GM19467 (cell line): ENCODE data around the gene XKR3.
"Not testable (repeated sequence)": the region's sequence is repeated elsewhere in the genome, so short reads cannot be mapped to it uniquely, and the experiment has no call there.

Experiments
- ATAC-seq: cut with Tn5 transposase; IDR thresholded peaks from one replicate; pipeline ENCODE4 v1.9.1; 2021; ENCODE audit warnings: mild to moderate bottlenecking, moderate library complexity; ENCODE audit not compliant: unreplicated experiment

Gene XKR3

GRCh38 chr22:16749282-16749681, 75.9 kb downstream of the XKR3 start:
- not testable (repeated sequence) for ATAC-seq

DNA sequence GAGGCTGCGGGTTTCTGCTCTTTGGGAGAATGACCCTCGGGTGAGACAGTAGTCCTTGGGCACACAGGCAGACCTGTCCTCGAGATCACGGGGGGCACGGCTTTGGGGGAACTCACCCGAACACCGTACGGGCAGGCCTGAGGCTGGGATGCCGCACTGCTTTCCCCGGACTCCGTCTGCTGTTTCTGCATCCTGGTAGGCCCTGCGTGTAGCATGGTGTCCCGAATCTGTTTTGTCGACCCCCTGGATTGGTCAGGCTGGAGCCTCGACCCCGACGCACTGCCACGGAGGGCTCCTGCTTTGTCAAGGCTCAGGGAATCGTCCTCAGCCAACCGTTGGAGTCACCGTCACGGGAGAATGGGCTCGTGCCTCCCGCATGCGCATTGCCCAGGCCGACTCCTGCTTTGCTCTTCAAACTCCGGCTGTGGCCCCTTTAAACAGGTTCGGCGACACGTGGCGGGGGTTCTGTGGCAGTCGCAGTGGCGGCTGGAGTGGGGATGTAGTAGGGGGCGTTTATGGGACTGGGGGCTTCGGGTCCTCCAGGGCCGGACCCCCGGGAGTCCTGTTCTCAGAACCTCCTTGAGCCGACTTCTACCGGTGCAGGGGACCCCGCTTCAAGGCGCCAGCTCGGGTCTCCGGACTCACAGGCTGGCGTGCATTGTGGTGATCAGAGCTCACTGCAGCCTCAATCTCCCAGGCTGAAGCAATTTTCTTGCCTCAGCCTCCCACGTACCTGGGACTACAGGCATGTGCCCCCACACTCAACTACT, 76.9 kb downstream of the XKR3 start:
- not testable (repeated sequence) for ATAC-seq

DNA sequence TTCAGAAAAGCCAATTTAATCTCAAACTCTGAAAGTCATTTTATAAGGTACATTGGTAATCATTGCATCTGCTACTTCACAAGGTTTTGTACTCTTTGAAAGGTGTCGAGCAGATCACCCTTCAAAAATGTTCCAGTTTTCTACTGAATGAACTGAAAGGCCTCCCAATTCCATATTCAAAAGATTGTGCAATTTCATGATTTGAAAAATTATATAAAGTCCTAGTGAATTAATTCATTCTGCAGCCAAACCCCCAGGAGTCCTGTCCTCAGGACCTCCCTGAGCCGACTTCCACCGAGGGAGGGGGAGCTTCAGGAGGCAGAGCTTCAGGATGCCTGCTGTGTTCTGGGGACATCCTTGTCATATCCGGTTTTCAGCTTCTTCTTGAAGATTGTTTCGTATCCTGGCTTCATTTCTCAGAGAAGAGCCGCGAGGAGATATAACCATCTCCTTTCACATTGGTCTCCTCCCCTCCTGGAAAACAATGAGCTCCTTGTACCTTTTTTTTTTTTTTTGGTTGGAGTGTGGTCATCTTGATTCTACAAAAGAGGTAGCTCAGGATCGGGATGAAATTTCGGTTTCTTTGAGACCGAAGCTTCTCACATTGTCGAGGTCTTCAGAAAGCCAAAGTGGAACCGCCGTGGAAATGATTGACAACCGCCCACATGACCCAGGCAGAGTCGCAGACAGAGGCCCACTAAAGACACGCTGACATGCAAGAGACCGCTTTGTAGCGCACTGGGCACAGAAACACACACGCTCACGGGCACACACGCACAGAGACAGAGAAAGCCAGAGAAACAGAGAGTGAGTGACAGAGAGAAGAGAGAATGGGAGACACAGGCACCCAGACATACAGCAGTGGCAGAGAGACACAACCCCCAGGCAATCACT, 77.7 kb downstream of the XKR3 start:
- not testable (repeated sequence) for ATAC-seq

DNA sequence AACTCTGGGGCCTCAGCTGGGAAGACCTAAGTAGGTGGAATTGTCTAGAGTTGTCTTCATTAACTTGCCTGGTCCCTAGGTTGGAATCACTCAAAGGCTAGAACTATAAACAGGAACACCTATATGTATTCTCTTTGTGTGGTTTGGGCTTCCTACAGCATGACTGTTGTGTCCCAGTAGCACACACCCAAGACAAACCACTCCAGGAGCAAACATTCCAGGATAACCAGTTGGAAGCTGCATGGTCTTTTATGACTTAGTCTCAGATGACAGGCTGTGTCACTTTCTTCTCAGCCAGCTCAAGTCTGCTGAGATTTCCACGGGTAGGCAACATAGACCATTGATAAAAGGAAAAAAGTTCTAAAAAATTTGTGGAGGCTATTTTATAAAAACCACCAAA, 90.9 kb downstream of the XKR3 start:
- not testable (repeated sequence) for ATAC-seq
